Activated CD4-positive, CD25-positive, alpha-beta regulatory T cell treated with anti-CD3 and anti-CD28 coated beads, Interleukin-2, amount 50 U/mL, for 24 hours (primary cell): ENCODE measurements around the gene RPS6KB2.
"Not testable (repeated sequence)": the region's sequence is repeated elsewhere in the genome, so short reads cannot be mapped to it uniquely, and the experiment has no call there.

Experiments
- ATAC-seq, 2 donors: fragments of 150-1000 bp; cut with Tn5 transposase; one replicate each; pipeline ENCODE4 v1.10.0; 2021; ENCODE audit warnings: mild to moderate bottlenecking in 1 of 2, moderate library complexity in 1 of 2

Gene RPS6KB2

GRCh38 chr11:67397986-67398660 is 30.2 kb upstream of the RPS6KB2 start:
- no peak for ATAC-seq

- ATAC-seq: no peak
Observed at GRCh38 chr11:67398661-67399563, 29.4 kb upstream of the RPS6KB2 start.

- ATAC-seq: no peak
Observed at GRCh38 chr11:67400251-67400941, 27.9 kb upstream of the RPS6KB2 start.

- ATAC-seq: peak in 1 of 2 donors; percentile 0
Observed at GRCh38 chr11:67400942-67401494, 27.3 kb upstream of the RPS6KB2 start.

- peak; percentile 74 to 76 for ATAC-seq
Observed at GRCh38 chr11:67401495-67402191, 26.7 kb upstream of the RPS6KB2 start, which contains the start of gene PPP1CA. PPP1CA (minus strand) TSS chr11:67401858; CDS start chr11:67401782, 76 bp downstream.

GRCh38 chr11:67402192-67402839 is 26.0 kb upstream of the RPS6KB2 start:
- ATAC-seq: not testable (repeated sequence)

GRCh38 chr11:67403085-67403484 is 25.2 kb upstream of the RPS6KB2 start:
- not testable (repeated sequence) for ATAC-seq

- no peak for ATAC-seq
Observed at GRCh38 chr11:67404515-67405195, 23.6 kb upstream of the RPS6KB2 start.

- ATAC-seq: no peak
Observed at GRCh38 chr11:67405196-67405567, 23.1 kb upstream of the RPS6KB2 start.

- ATAC-seq: no peak
Observed at GRCh38 chr11:67405688-67406339, 22.5 kb upstream of the RPS6KB2 start.

GRCh38 chr11:67406420-67406968 is 21.8 kb upstream of the RPS6KB2 start:
- no peak for ATAC-seq

GRCh38 chr11:67406969-67407687 is 21.2 kb upstream of the RPS6KB2 start:
- no peak for ATAC-seq

GRCh38 chr11:67407688-67408163 is 20.6 kb upstream of the RPS6KB2 start:
- ATAC-seq: no peak

GRCh38 chr11:67408437-67409200 is 19.7 kb upstream of the RPS6KB2 start:
- ATAC-seq: no peak

GRCh38 chr11:67409261-67409666 is 19.0 kb upstream of the RPS6KB2 start:
- ATAC-seq: peak; percentile 67

GRCh38 chr11:67409781-67410368 is 18.4 kb upstream of the RPS6KB2 start:
- ATAC-seq: no peak

GRCh38 chr11:67410369-67410831 is 17.9 kb upstream of the RPS6KB2 start:
- ATAC-seq: no peak
